ENCODE measurements around the gene ATP13A1. TPM values are rescaled to one million over a fixed set of nuclear protein-coding genes. Genes with fewer than 3 reads are reported as not detected.
A peak's percentile ranks its signal among the peaks of the same experiment; 100 is the strongest.

The ATP13A1 gene
- total RNA-seq, 5 donors from 2014 or later (not counting 1 experiment from before 2014, with no cell fraction given), result 80.4 to 170 (median 156) TPM

- H3K27ac ChIP-seq (ENCODE audit: low read length), result no peak overlapping the region
- WGBS (ENCODE audit: insufficient coverage), result 98% methylated on average over 27 of the region's 27 CpGs
Measured at GRCh38 chr19:19655641-19656343, 7.7 kb downstream of the ATP13A1 start.

GRCh38 chr19:19655051-19655594 lies 8.4 kb downstream of the ATP13A1 start:
- H3K36me3 ChIP-seq (ENCODE audit: control insufficient read depth in 2 of 2, extremely low read depth in 1 of 2, insufficient read depth in 1 of 2, low read length in 1 of 2), result peaks cover 53 to 98% of the 10 kb centered on the region in 2 donors
- no peak overlapping the region for H3K27ac ChIP-seq (ENCODE audit: low read length)
- peaks cover 3 to 9% (median 9%) of the 10 kb centered on the region in 3 donors for H3K4me1 Mint-ChIP-seq
- no peaks in the 10 kb centered on the region for H3K9me3 Mint-ChIP-seq
- peaks cover 53% of the 10 kb centered on the region for H3K36me3 Mint-ChIP-seq
- ATAC-seq (replicated peaks in 1 of 4) (no peak), DNase-seq (no peak)
- no peak overlapping the region for H3K4me3 ChIP-seq (ENCODE audit: control insufficient read depth in 1 of 2, extremely low read depth in 1 of 2, low read length in 1 of 2)
- no peaks in the 10 kb centered on the region for H3K27me3 Mint-ChIP-seq
- H3K4me1 ChIP-seq (ENCODE audit: control insufficient read depth in 1 of 2, extremely low read depth in 1 of 2, insufficient read depth in 2 of 2, low read length in 2 of 2), result no peaks in the 10 kb centered on the region
- no peaks in the 10 kb centered on the region for H3K27me3 ChIP-seq (replicated peaks in 1 of 2; ENCODE audit: control insufficient read depth in 2 of 2, extremely low read depth in 1 of 2, insufficient read depth in 2 of 2, low read length in 1 of 2)
- 99% methylated on average over 19 of the region's 22 CpGs for WGBS (ENCODE audit: insufficient coverage)
- POLR2A ChIA-PET, result no interaction called here
- CTCF ChIA-PET, result no interaction called here
- H3K27ac Mint-ChIP-seq, result no peak overlapping the region
- no peaks in the 10 kb centered on the region for H3K9me3 ChIP-seq
- no peak overlapping the region for H3K4me3 Mint-ChIP-seq

More at GRCh38 chr19:19655641-19656343, 7.7 kb downstream of the ATP13A1 start:
- DNase-seq (no peak), ATAC-seq (replicated peaks in 1 of 4) (no peak)
- Histone ChIP-seq H3K27me3 (replicated peaks in 1 of 2; ENCODE audit: control insufficient read depth in 2 of 2, extremely low read depth in 1 of 2, insufficient read depth in 2 of 2, low read length in 1 of 2) (no peaks in the 10 kb centered on the region), H3K9me3 (no peaks in the 10 kb centered on the region), H3K4me3 (ENCODE audit: control insufficient read depth in 1 of 2, extremely low read depth in 1 of 2, low read length in 1 of 2) (no peak overlapping the region), H3K4me1 (ENCODE audit: control insufficient read depth in 1 of 2, extremely low read depth in 1 of 2, insufficient read depth in 2 of 2, low read length in 2 of 2) (no peaks in the 10 kb centered on the region), H3K36me3 (ENCODE audit: control insufficient read depth in 2 of 2, extremely low read depth in 1 of 2, insufficient read depth in 1 of 2, low read length in 1 of 2) (peaks cover 47 to 94% of the 10 kb centered on the region in 2 donors)
- Mint-ChIP-seq H3K9me3 (no peaks in the 10 kb centered on the region), H3K27ac (peak overlapping the region in 1 of 2 donors; percentile 34), H3K4me3 (no peak overlapping the region), H3K4me1 (peaks cover 3 to 9% (median 9%) of the 10 kb centered on the region in 3 donors), H3K36me3 (peaks cover 51% of the 10 kb centered on the region), H3K27me3 (no peaks in the 10 kb centered on the region)
- ChIA-PET POLR2A (no interaction called here), CTCF (interaction anchor here in 1 of 2 donors (0.5 kb wide), 1 partner anchor 102 kb away, joined by 3 read pairs; no protein-coding TSS in a partner anchor)

- Mint-ChIP-seq H3K4me1 (peaks cover 0 to 9% (median 6%) of the 10 kb centered on the region in 3 donors), H3K27ac (no peak overlapping the region), H3K9me3 (no peaks in the 10 kb centered on the region), H3K4me3 (no peak overlapping the region), H3K27me3 (no peaks in the 10 kb centered on the region), H3K36me3 (peaks cover 51% of the 10 kb centered on the region)
- ChIA-PET POLR2A (no interaction called here), CTCF (interaction anchor here in 1 of 2 donors (0.6 kb wide), 1 partner anchor 424 kb away, joined by 5 read pairs; no protein-coding TSS in a partner anchor)
- Histone ChIP-seq H3K9me3 (no peaks in the 10 kb centered on the region), H3K27me3 (replicated peaks in 1 of 2; ENCODE audit: control insufficient read depth in 2 of 2, extremely low read depth in 1 of 2, insufficient read depth in 2 of 2, low read length in 1 of 2) (no peaks in the 10 kb centered on the region), H3K4me1 (ENCODE audit: control insufficient read depth in 1 of 2, extremely low read depth in 1 of 2, insufficient read depth in 2 of 2, low read length in 2 of 2) (no peaks in the 10 kb centered on the region), H3K36me3 (ENCODE audit: control insufficient read depth in 2 of 2, extremely low read depth in 1 of 2, insufficient read depth in 1 of 2, low read length in 1 of 2) (peaks cover 48 to 98% of the 10 kb centered on the region in 2 donors), H3K4me3 (ENCODE audit: control insufficient read depth in 1 of 2, extremely low read depth in 1 of 2, low read length in 1 of 2) (no peak overlapping the region), H3K27ac (ENCODE audit: low read length) (no peak overlapping the region)
- ATAC-seq (replicated peaks in 1 of 4) (no peak), DNase-seq (no peak)
- 96% methylated on average over 15 of the region's 15 CpGs for WGBS (ENCODE audit: insufficient coverage)
Measured at GRCh38 chr19:19654441-19654840, 9.0 kb downstream of the ATP13A1 start.

- no peak for ATAC-seq (replicated peaks in 1 of 4)
- H3K36me3 ChIP-seq (ENCODE audit: control insufficient read depth in 2 of 2, extremely low read depth in 1 of 2, insufficient read depth in 1 of 2, low read length in 1 of 2), result peaks cover 46 to 96% of the 10 kb centered on the region in 2 donors
- ChIA-PET CTCF (no interaction called here), POLR2A (no interaction called here)
- H3K4me3 Mint-ChIP-seq, result no peak overlapping the region
- H3K27me3 ChIP-seq (replicated peaks in 1 of 2; ENCODE audit: control insufficient read depth in 2 of 2, extremely low read depth in 1 of 2, insufficient read depth in 2 of 2, low read length in 1 of 2), result no peaks in the 10 kb centered on the region
- no peaks in the 10 kb centered on the region for H3K9me3 Mint-ChIP-seq
- WGBS (ENCODE audit: insufficient coverage), result 93% methylated on average over 21 of the region's 23 CpGs
- H3K9me3 ChIP-seq, result no peaks in the 10 kb centered on the region
- peak overlapping the region in 1 of 2 donors; percentile 34 for H3K27ac Mint-ChIP-seq
- H3K36me3 Mint-ChIP-seq, result peaks cover 51% of the 10 kb centered on the region
- no peak overlapping the region for H3K27ac ChIP-seq (ENCODE audit: low read length)
- no peaks in the 10 kb centered on the region for H3K27me3 Mint-ChIP-seq
- no peak overlapping the region for H3K4me3 ChIP-seq (ENCODE audit: control insufficient read depth in 1 of 2, extremely low read depth in 1 of 2, low read length in 1 of 2)
- no peak for DNase-seq
- H3K4me1 Mint-ChIP-seq, result peaks cover 0 to 9% (median 6%) of the 10 kb centered on the region in 3 donors
- no peaks in the 10 kb centered on the region for H3K4me1 ChIP-seq (ENCODE audit: control insufficient read depth in 1 of 2, extremely low read depth in 1 of 2, insufficient read depth in 2 of 2, low read length in 2 of 2)
Measured at GRCh38 chr19:19653597-19654147, 9.8 kb downstream of the ATP13A1 start.

- ChIA-PET POLR2A (interaction anchor here in 1 of 2 donors (0.6 kb wide), 1 partner anchor 249 kb away, joined by 4 read pairs; no protein-coding TSS in a partner anchor), CTCF (no interaction called here)
- WGBS (ENCODE audit: insufficient coverage), result 98% methylated on average over 17 of the region's 24 CpGs
- Histone ChIP-seq H3K4me3 (ENCODE audit: control insufficient read depth in 1 of 2, extremely low read depth in 1 of 2, low read length in 1 of 2) (no peak overlapping the region), H3K4me1 (ENCODE audit: control insufficient read depth in 1 of 2, extremely low read depth in 1 of 2, insufficient read depth in 2 of 2, low read length in 2 of 2) (no peaks in the 10 kb centered on the region), H3K27ac (ENCODE audit: low read length) (no peak overlapping the region), H3K36me3 (ENCODE audit: control insufficient read depth in 2 of 2, extremely low read depth in 1 of 2, insufficient read depth in 1 of 2, low read length in 1 of 2) (peaks cover 41 to 90% of the 10 kb centered on the region in 2 donors), H3K27me3 (replicated peaks in 1 of 2; ENCODE audit: control insufficient read depth in 2 of 2, extremely low read depth in 1 of 2, insufficient read depth in 2 of 2, low read length in 1 of 2) (no peaks in the 10 kb centered on the region), H3K9me3 (no peaks in the 10 kb centered on the region)
- Mint-ChIP-seq H3K9me3 (no peaks in the 10 kb centered on the region), H3K27me3 (no peaks in the 10 kb centered on the region), H3K4me3 (no peak overlapping the region), H3K4me1 (peaks cover 0 to 9% (median 0%) of the 10 kb centered on the region in 3 donors), H3K36me3 (peaks cover 47% of the 10 kb centered on the region), H3K27ac (peak overlapping the region; percentile 24 to 56)
- no peak for ATAC-seq (replicated peaks in 1 of 4)
- DNase-seq, result no peak
Measured at GRCh38 chr19:19652482-19653295, 10.8 kb downstream of the ATP13A1 start.

- Histone ChIP-seq H3K9me3 (no peaks in the 10 kb centered on the region), H3K27me3 (replicated peaks in 1 of 2; ENCODE audit: control insufficient read depth in 2 of 2, extremely low read depth in 1 of 2, insufficient read depth in 2 of 2, low read length in 1 of 2) (no peaks in the 10 kb centered on the region), H3K27ac (ENCODE audit: low read length) (no peak overlapping the region), H3K4me3 (ENCODE audit: control insufficient read depth in 1 of 2, extremely low read depth in 1 of 2, low read length in 1 of 2) (no peak overlapping the region), H3K4me1 (ENCODE audit: control insufficient read depth in 1 of 2, extremely low read depth in 1 of 2, insufficient read depth in 2 of 2, low read length in 2 of 2) (no peaks in the 10 kb centered on the region), H3K36me3 (ENCODE audit: control insufficient read depth in 2 of 2, extremely low read depth in 1 of 2, insufficient read depth in 1 of 2, low read length in 1 of 2) (peaks cover 42 to 89% of the 10 kb centered on the region in 2 donors)
- H3K36me3 Mint-ChIP-seq, result peaks cover 45% of the 10 kb centered on the region
- H3K27ac Mint-ChIP-seq, result peak overlapping the region in 1 of 2 donors; percentile 11
- no peaks in the 10 kb centered on the region for H3K9me3 Mint-ChIP-seq
- no peak for DNase-seq
- WGBS (ENCODE audit: insufficient coverage), result 94% methylated on average over 11 of the region's 13 CpGs
- H3K4me1 Mint-ChIP-seq, result peaks cover 0 to 9% (median 0%) of the 10 kb centered on the region in 3 donors
- H3K27me3 Mint-ChIP-seq, result no peaks in the 10 kb centered on the region
- POLR2A ChIA-PET, result no interaction called here
- CTCF ChIA-PET, result no interaction called here
- H3K4me3 Mint-ChIP-seq, result no peak overlapping the region
- no peak for ATAC-seq (replicated peaks in 1 of 4)
Measured at GRCh38 chr19:19651076-19651475, 12.4 kb downstream of the ATP13A1 start.

Measured in T-cell (primary cell).